NOMO-1 treated with dmso at 0.1 percent for 144 hours (cell line): ENCODE data around the gene POLRMT.
"Not testable (repeated sequence)": the region's sequence is repeated elsewhere in the genome, so short reads cannot be mapped to it uniquely, and the experiment has no call there.

ENCODE experiments used
- DNase-seq: peaks from one replicate; lab custom pipeline; 2025; ENCODE audit not compliant: unreplicated experiment; lab: John Stamatoyannopoulos, UW

POLRMT gene

DNA sequence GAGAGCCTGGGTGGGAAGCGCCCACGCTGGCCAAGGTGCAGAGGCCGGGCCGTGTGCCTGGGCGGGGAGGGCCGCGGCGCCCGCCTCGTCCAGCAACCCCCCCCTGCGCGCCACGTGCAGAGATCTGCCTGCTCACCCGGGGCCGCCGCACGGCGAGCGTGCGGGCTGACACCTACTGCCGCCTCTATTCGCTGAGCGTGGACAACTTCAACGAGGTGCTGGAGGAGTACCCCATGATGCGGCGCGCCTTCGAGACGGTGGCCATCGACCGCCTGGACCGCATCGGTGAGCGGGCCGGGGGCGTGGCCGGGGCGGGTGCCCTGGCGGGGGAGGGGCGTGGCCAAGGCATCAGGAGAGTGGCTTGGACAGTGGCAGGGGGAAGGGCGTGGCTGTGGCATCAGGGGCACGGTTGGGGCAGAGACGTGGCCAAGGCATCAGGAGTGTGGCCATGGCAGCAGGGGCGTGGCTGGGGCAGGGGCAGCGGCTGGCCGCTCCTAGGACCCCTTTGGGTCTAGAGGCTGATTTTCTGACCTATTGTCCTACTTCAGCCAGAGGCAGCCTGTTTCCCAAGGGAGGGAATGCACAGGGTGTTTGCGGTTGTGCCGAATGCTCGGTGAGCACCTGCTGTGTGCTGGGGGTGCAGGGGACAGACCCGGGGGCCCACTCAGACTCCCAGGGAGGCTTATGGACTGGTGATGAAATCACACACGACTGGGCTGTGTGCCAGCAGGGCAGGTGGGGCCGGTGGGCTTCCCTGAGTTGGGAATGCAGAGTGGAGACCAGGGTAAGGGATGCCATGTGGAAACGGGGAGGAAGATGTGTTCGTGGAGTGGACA lies 19.4 kb downstream of the POLRMT start:
- DNase-seq = no peak

DNA sequence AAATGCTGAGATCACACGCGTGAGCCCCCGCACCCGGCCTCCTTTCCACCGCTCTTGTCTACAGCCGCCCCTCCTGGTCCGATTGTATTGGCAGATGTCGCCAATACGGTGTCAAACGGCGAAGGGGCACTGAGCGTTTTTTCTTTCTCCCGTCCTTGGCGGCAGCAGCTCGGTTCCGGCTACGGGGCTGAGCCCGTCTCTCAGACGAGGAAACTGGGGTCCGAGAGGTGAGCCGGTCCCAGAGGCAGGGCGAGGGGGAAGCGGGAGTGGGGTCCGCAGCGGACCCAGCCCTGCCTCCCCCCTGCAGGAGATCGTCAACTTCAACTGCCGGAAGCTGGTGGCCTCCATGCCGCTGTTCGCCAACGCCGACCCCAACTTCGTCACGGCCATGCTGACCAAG lies 20.4 kb downstream of the POLRMT start:
- no peak for DNase-seq

DNA sequence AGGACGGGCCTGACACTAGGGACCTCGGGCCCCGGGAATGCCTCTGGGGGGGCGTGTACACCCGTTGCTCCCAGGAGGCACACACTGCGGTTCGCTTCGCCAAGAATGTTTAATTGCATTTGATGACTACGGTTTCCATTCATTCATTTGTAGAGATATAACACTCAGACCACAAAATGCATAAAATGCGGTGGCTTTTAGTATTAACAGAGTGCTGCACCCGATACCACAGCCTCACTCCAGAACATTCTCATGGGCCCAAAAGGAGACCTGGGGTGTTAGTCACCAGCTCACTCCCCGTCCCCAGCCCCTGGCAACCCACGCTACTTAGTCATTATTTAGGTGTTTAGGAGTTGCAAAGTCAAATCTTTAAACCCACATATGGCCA lies 21.9 kb downstream of the POLRMT start:
- no peak for DNase-seq

DNA sequence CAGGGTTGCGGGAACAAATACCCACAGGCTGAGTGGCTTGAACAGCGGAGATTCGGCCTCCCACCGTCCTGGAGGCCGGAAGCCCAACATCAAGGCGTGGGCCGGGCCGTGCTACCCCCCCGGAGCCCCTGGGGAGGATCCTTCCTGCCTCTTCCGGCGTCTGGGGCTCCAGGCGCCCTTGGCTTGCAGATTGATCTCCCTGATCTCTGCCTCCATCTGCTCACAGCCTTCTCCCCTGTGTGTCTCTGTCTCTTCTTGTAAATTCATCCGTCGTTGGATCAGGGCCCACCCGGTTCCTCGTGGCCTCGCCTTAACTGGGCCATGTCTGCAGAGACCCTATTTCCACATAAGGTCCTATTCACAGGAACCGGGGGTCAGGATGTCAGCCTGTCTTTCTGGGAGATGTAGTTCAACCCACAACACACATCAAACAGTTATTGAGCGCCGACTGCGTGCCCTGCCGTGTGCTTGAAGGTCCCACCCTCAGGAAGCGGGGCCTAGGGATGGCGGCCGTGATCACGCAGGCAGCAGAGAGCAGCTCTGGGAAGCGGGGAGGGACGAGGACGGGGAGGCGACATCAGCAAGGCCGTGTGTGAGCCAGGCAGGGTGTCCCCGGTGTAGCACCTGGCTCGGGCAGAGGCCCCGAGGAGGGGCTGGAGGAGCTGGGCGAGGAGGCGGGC lies 22.4 kb downstream of the POLRMT start:
- DNase-seq = no peak

DNA sequence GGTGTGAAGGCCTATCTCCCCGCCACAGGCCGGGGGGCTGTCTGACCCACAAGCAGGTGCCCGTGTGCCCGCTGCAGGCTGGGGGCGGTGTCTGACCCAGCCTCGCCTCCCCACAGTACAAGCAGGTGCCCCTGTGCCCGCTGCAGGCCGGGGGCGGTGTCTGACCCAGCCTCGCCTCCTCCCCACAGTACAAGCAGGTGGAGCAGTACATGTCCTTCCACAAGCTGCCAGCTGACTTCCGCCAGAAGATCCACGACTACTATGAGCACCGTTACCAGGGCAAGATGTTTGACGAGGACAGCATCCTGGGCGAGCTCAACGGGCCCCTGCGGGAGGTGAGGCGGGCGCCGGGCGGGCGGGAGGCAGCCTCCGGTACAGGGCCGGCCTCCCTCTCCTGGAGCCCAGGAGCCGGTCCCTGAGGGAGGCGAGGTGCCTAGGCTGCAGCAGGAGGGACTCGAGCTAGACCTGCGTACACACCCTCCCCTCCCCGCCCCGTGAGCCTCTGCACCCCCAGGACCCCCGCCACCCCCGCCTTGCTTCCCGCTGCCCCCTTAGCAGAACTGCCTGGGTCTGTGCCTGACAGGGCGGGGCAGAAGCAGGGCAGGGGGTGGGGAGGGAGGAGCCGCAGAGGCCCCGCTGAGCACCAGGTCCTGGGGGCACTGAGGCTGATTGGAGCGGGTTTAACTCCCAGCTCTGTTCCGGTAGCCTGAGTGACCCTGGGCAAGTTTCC lies 23.1 kb downstream of the POLRMT start:
- no peak for DNase-seq

DNA sequence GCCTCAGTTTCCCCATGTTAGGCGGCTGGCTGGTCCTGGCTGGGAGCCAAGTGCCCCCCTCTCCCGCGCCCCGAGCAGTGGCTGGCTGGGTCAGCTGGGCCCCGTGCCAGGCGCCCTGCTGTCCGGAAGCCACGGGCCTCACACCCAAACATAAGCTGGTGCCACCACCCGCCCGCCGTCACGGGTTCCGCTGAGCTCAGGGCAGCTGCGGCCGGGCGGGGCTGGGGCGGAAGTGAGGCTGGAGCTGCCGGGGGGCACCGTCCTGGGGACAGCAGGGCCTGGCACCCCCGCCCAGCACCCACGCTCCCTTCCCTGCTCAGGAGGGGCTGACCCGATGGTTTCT lies 24.4 kb downstream of the POLRMT start:
- DNase-seq = no peak

DNA sequence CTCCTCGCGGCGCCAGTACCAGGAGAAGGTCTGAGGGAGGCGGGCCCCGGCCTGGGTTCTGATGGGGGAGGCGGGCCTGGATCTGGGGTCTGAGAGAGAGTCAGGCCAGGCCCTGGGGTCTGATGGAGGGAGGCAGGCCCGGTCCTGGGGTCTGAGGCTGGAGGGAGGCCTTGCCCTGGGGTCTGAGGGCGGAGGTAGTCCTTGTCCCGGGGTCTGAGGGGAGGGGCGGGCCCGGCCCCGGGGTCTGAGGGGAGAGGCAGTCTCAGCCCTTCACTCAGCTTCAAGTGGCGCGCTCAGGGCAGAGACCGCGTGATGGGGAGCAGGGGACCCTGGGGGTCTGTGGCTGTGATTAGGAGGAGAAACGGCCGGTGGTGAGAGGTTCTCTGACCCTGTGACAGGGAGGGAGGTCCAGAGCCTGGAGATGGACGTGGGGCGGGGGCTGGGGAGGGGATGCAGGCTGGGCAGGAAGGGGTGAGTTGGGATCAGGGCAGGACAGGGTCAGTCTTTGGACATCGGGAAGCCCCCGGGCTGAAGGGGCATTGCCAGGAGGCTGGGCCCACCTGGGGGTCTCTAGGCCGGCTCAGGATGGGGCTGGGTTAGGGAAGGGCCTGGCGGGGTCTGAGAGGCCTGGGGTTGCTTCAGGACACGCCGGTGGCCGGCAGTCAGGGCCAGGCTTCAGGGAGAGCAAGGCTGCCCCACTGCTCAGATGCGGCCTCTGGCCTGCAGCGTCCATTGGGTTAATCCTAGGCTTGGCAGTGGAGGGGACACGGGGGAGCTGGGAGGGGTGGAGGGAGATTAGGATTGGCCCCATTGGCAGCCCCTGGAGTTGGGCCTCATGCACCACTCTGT lies 25.0 kb downstream of the POLRMT start:
- DNase-seq = no peak

DNA sequence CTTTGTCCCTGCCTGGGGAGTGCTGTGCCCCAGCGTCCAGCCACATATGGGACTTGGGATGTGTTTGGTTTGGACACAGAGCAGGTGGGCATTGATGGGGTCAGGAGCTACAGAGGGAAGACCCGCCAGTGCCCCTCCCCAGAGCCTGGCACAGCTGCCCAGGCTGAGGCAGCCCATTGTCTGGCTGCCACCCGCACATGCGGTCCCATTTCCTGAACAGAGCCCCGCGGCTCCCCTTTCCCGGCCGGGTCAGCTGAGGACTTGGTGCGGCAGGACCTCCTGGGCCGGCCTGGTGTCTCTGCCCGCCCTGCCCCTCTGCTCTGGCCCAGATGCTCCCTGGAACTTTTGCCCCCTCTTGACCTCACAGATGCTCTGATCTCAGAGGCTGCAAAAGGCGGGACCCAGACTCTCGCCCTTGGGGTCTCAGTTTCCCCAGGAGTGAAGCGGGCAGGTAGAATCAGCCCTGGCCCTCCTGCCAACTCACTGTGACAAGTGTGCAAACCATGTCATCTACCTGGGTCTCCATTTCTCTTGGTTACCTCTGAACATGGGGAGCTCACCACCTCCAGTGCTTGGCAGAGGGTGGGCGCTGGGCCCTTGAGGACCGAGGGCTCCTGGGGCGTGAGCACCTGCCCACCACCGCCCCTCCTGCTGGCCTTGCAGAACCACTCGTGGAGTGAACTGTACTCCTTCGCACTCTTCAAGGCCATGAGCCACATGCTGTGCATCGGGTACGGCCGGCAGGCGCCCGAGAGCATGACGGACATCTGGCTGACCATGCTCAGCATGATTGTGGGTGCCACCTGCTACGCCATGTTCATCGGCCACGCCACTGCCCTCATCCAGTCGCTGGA lies 25.8 kb downstream of the POLRMT start:
- DNase-seq = no peak

DNA sequence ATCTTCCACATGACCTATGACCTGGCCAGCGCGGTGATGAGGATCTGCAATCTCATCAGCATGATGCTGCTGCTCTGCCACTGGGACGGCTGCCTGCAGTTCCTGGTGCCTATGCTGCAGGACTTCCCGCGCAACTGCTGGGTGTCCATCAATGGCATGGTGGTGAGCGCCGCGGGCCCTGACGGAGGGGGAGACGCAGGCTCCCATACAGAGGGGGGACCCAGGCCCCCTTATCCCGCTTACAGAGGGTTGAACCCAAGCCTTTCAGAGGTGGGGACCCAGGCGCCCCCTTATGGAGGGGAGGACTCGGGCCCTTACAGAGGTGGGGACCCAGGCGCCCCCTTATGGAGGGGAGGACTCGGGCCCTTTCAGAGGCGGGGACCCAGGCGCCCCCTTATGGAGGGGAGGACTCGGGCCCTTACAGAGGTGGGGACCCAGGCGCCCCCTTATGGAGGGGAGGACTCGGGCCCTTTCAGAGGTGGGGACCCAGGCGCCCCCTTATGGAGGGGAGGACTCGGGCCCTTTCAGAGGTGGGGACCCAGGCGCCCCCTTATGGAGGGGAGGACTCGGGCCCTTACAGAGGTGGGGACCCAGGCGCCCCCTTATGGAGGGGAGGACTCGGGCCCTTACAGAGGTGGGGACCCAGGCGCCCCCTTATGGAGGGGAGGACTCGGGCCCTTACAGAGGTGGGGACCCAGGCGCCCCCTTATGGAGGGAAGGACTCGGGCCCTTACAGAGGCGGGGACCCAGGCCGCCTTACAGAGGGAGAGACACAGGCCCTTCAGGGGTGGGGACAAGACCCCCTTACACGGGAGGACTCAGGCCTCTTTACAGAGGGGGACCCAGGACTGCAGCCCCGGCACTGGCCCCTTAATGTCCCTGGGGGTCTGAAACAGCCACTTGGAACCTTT lies 28.0 kb downstream of the POLRMT start:
- not testable (repeated sequence) for DNase-seq

DNA sequence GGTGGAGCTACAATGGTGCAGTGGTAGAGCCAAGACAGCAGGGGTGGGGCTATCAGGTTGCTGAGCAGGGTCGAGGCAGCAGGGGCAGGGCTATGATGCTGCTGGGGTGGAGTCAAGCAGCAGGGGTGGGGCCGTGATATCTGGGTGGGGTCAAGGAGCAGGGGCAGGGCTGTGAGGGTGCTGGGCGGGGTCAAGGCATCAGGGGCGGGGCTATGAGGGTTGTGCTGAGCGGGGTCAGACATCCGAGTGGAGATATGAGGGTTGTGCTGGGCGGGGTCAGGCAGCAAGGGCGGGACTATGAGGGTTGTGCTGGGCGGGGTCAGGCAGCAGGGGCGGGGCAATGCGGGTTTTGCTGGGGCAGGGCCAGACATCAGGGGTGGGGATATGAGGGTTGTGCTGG lies 29.0 kb downstream of the POLRMT start:
- DNase-seq = no peak

DNA sequence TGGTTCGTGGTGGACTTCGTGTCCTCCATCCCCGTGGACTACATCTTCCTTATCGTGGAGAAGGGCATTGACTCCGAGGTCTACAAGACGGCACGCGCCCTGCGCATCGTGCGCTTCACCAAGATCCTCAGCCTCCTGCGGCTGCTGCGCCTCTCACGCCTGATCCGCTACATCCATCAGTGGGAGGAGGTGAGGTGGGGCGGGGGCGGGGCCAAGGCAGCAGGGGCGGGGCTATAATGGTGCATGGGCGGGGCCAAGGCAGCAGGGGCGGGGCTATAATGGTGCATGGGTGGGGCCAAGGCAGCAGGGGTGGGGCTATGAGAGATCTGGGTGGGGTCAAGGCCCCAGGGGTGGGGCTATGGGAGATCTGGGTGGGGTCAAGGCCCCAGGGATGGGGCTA lies 29.6 kb downstream of the POLRMT start:
- not testable (repeated sequence) for DNase-seq

DNA sequence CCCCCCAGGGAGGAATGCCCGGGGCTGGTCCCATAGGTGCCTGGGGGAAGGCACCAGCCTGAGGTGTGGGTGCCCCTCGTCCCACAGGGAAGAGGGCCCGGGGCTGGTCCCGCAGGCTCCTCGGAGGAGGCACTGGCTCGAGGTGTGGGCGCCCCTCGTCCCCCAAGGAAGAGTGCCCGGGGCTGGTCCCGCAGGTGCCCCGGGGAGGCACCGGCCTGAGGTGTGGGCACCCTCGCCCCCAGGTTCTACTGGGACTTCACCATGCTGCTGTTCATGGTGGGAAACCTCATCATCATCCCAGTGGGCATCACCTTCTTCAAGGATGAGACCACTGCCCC lies 30.1 kb downstream of the POLRMT start:
- not testable (repeated sequence) for DNase-seq

DNA sequence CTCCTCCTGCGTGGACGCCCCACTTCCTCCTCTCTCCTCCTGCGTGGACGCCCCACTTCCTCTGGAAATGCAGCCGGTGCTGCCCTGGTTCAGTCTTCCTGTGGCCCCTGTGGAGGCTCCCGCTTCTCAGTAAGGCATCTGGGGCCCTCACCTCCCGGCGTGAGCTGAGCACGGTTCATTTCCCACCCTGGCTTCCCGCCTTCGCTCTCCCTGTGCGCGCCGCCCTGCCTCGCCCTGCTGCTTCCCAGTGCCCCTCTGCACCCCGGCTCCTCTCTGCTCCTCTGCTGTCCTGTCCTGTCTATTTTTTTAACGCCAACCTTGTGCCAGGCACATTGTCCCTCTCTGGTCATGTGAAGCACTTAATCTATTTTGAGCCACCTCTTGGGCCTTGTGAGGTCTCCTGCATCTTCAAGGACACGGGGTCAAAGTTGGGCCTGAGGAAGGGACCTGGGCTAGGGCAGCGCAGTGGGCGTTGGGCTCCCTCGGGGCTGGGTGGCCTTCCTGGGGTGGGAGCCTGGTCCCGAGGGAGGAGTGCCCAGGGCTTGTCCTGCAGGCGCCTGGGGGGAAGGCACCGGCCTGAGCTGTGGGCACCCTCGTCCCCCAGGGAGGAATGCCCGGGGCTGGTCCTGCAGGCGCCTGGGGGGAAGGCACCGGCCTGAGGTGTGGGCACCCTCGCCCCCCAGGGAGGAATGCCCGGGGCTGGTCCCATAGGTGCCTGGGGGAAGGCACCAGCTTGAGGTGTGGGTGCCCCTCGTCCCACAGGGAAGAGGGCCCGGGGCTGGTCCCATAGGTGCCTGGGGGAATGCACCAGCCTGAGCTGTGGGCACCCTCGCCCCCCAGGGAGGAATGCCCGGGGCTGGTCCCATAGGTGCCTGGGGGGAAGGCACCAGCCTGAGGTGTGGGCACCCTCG lies 30.7 kb downstream of the POLRMT start:
- DNase-seq = no peak

DNA sequence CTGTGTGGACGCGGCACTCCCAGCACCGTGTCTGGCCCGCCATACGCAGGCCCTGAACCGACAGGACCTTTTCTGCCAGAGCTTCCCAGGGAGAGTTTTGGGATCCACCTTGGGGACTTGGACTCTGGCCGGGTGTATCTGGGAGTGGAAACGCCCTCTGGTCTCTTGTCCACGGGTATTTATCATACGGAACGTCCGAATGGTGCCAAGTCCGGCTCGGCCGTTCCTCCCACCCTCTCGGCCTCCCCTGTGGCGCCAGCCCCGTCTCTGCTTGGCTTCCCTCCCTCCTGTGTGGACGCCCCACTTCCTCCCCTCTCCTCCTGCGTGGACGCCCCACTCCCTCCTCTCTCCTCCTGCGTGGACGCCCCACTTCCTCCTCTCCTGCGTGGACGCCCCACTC lies 31.5 kb downstream of the POLRMT start:
- no peak for DNase-seq

DNA sequence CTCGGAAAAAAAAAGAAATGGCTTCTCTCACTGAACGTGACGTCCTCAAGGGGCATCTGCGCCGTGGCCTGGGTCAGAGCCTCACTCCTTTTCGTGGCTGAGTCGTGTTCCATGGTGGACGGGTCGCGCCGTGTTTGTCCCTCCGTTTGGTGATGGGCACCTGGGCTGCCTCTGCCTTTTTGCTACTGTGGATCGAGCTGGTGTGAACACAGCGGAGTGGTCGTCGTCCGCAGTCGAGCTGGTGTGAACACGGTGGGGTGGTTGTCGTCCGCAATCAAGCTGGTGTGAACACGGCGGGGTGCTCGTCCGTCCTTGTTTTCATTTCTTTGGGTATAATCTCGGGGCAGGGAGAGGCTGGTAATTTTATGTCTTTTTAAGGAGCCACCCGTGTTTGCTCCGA lies 32.0 kb downstream of the POLRMT start:
- no peak for DNase-seq

DNA sequence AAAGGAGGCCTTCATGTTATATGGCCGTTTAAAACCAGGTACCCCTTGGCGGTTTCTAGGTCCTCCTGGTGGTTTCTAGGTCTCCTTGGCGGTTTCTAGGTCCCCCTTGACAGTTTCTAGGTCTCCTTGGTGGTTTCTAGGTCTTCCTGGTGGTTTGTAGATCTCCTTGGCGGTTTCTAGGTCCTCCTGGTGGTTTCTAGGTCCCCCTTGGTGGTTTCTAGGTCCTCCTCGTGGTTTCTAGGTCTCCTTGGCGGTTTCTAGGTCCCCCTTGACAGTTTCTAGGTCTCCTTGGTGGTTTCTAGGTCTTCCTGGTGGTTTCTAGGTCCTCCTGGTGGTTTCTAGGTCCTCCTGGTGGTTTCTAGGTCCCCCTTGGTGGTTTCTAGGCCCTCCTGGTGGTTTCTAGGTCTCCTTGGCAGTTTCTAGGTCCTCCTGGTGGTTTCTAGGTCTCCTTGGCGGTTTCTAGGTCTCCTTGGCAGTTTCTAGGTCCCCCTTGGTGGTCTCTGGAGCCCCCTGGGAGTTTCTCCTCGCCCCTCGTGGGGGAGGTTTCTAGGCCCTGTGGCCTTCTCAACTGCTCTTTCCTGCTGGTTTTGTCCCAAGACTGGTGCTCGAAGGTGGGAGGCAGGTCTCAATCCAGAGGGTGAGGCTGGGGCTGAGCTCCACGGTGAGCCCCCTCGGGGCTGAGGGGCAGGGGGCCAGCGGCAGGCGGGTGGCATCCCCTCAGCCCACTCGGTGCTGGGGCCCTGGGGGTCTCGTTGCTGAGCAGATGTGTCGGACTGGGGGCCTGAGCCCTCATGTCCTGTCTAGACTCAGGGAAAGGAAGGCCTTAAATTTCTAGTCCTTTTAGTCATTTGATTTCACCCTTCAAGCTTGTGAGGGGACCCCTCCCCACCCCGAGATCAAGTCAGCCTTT lies 35.7 kb downstream of the POLRMT start:
- DNase-seq = no peak

DNA sequence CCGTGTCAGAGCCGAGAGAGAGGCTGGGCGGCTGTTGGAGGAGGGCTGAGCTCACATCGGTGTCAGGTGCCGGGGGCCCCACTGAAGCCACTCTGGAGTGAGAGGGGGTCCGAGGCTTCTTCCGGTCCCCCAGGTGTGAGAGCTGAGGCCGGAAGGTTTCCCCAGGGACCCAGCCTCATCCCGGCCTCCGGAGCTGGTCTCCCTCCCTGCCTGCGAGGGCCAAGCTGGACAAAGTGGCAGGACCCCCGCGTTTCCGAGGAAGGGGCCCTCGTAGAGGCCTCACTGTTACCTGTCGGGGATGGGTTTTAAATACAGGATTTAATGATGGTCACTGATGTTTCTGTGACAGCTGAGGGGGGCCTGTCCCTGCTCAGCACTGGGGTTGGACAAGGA lies 37.1 kb downstream of the POLRMT start:
- DNase-seq = no peak
